ENCODE results near the gene BOD1L1.

The BOD1L1 gene

GRCh38 chr4:13531625-13531998 is 95.9 kb downstream of the BOD1L1 start:
- in situ Hi-C loops (cut with MboI; ENCODE audit: low pct_unique_long_range_greater_than_20kb, low sequenced_read_pairs) = loop anchor here (25.0 kb wide), 2 partner anchors 694 to 794 kb away; no protein-coding TSS in a partner anchor
- DNase-seq = no peak

- DNase-seq = peak; percentile 61
- in situ Hi-C loops (cut with MboI; ENCODE audit: low pct_unique_long_range_greater_than_20kb, low sequenced_read_pairs) = loop anchor here (25.0 kb wide), 2 partner anchors 694 to 794 kb away; no protein-coding TSS in a partner anchor
Measured at GRCh38 chr4:13530823-13531624, 96.5 kb downstream of the BOD1L1 start.

GRCh38 chr4:13529128-13529919 is 98.2 kb downstream of the BOD1L1 start:
- no peak for DNase-seq
- in situ Hi-C loops (cut with MboI; ENCODE audit: low pct_unique_long_range_greater_than_20kb, low sequenced_read_pairs) = loop anchor here (25.0 kb wide), 2 partner anchors 692 to 792 kb away; no protein-coding TSS in a partner anchor

- no peak for DNase-seq
- in situ Hi-C loops (cut with MboI; ENCODE audit: low pct_unique_long_range_greater_than_20kb, low sequenced_read_pairs) = loop anchor here (25.0 kb wide), 2 partner anchors 691 to 791 kb away; no protein-coding TSS in a partner anchor
Measured at GRCh38 chr4:13528821-13529127, 98.8 kb downstream of the BOD1L1 start.

GRCh38 chr4:13527981-13528820 is 99.3 kb downstream of the BOD1L1 start:
- in situ Hi-C loops (cut with MboI; ENCODE audit: low pct_unique_long_range_greater_than_20kb, low sequenced_read_pairs) = loop anchor here (25.0 kb wide), 2 partner anchors 691 to 791 kb away; no protein-coding TSS in a partner anchor
- peak; percentile 32 for DNase-seq

- no peak for DNase-seq
- in situ Hi-C loops (cut with MboI; ENCODE audit: low pct_unique_long_range_greater_than_20kb, low sequenced_read_pairs) = loop anchor here (25.0 kb wide), 2 partner anchors 690 to 790 kb away; no protein-coding TSS in a partner anchor
Measured at GRCh38 chr4:13527192-13527980, 100.1 kb downstream of the BOD1L1 start.

- DNase-seq = no peak
- in situ Hi-C loops (cut with MboI; ENCODE audit: low pct_unique_long_range_greater_than_20kb, low sequenced_read_pairs) = loop anchor here (25.0 kb wide), 2 partner anchors 689 to 789 kb away; no protein-coding TSS in a partner anchor
Measured at GRCh38 chr4:13526658-13527057, 100.9 kb downstream of the BOD1L1 start.

GRCh38 chr4:13525606-13526281 is 101.8 kb downstream of the BOD1L1 start:
- DNase-seq = no peak
- in situ Hi-C loops (cut with MboI; ENCODE audit: low pct_unique_long_range_greater_than_20kb, low sequenced_read_pairs) = loop anchor here (25.0 kb wide), 2 partner anchors 688 to 788 kb away; no protein-coding TSS in a partner anchor

- in situ Hi-C loops (cut with MboI; ENCODE audit: low pct_unique_long_range_greater_than_20kb, low sequenced_read_pairs) = loop anchor here (25.0 kb wide), 2 partner anchors 687 to 787 kb away; no protein-coding TSS in a partner anchor
- no peak for DNase-seq
Measured at GRCh38 chr4:13524504-13525243, 102.9 kb downstream of the BOD1L1 start.

GRCh38 chr4:13523591-13524503 is 103.7 kb downstream of the BOD1L1 start:
- in situ Hi-C loops (cut with MboI; ENCODE audit: low pct_unique_long_range_greater_than_20kb, low sequenced_read_pairs) = no loop called here
- no peak for DNase-seq

- in situ Hi-C loops (cut with MboI; ENCODE audit: low pct_unique_long_range_greater_than_20kb, low sequenced_read_pairs) = no loop called here
- no peak for DNase-seq
Measured at GRCh38 chr4:13523105-13523477, 104.4 kb downstream of the BOD1L1 start.

- in situ Hi-C loops (cut with MboI; ENCODE audit: low pct_unique_long_range_greater_than_20kb, low sequenced_read_pairs) = no loop called here
- DNase-seq = no peak
Measured at GRCh38 chr4:13522282-13523104, 105.0 kb downstream of the BOD1L1 start.

GRCh38 chr4:13521047-13521446 is 106.5 kb downstream of the BOD1L1 start:
- in situ Hi-C loops (cut with MboI; ENCODE audit: low pct_unique_long_range_greater_than_20kb, low sequenced_read_pairs) = no loop called here
- no peak for DNase-seq
